H1 (cell line): ENCODE measurements around the gene KCNH6. TPM values are rescaled to one million over a fixed set of nuclear protein-coding genes. Genes with fewer than 3 reads are reported as not detected.

Experiments used
- CTCF ChIA-PET: fragments of 300-600 bp; sonication (Branson Sonifier 250); formaldehyde crosslinking; loops from one replicate; lab custom pipeline; 2021; ENCODE audit not compliant: partially characterized antibody; lab: Charles Lee
- POLR2A ChIA-PET: fragments of 300-600 bp; sonication (Branson Sonifier 250); formaldehyde crosslinking; loops from one replicate; lab custom pipeline; 2021; ENCODE audit warnings: inconsistent platforms; ENCODE audit not compliant: partially characterized antibody; lab: Charles Lee
- DNase-seq, 2 experiments: peaks; one replicate each; pipeline versions ENCODE4 v3.0.0 to v3.0.0-alpha.2; 2010 to 2022; ENCODE audit warnings: low spot score in 2 of 2, low read depth in 1 of 2, mixed read lengths in 1 of 2
- FAIRE-seq: peaks from 2 replicates; lab custom pipeline; 2011; peaks lifted over from hg19 to GRCh38; lab: Jason Lieb, UNC
- H2AFZ ChIP-seq: 2 replicates; pipeline ENCODE4 v1.8.1; 2012; ENCODE audit warnings: low read length, inconsistent platforms
- H2AK5ac ChIP-seq: 2 replicates; pipeline ENCODE4 v1.6.1; 2013; ENCODE audit warnings: low read depth, low read length
- H2BK120ac ChIP-seq: replicated peaks from 2 replicates; pipeline ENCODE3; 2013; ENCODE audit warnings: low read depth, low read length, inconsistent platforms
- H2BK12ac ChIP-seq: 2 replicates; pipeline ENCODE4 v1.6.1; 2013; ENCODE audit warnings: low read depth, low read length
- H2BK15ac ChIP-seq: 2 replicates; pipeline ENCODE4 v1.6.1; 2013; ENCODE audit warnings: low read length
- H2BK20ac ChIP-seq: 2 replicates; pipeline ENCODE4 v1.6.1; 2013; ENCODE audit warnings: low read length
- H2BK5ac ChIP-seq: 2 replicates; pipeline ENCODE4 v1.6.1; 2013; ENCODE audit warnings: low read depth, low read length
- H3K14ac ChIP-seq: 2 replicates; pipeline ENCODE4 v1.6.1; 2013; ENCODE audit warnings: inconsistent platforms; ENCODE audit not compliant: insufficient read length
- H3K18ac ChIP-seq: 2 replicates; pipeline ENCODE4 v1.6.1; 2013; ENCODE audit warnings: low read length; ENCODE audit errors: extremely low read depth
- H3K23ac ChIP-seq: 2 replicates; pipeline ENCODE4 v1.6.1; 2013; ENCODE audit warnings: inconsistent platforms; ENCODE audit not compliant: insufficient read length
- H3K23me2 ChIP-seq: 2 replicates; pipeline ENCODE4 v1.6.1; 2013; ENCODE audit warnings: low read depth, low read length
- H3K27ac ChIP-seq: 2 replicates; pipeline ENCODE4 v1.6.1; 2011; ENCODE audit warnings: low read depth, low read length, inconsistent platforms
- H3K27me3 ChIP-seq, 4 experiments: replicated peaks in 1 of 4; 1 replicate in 1 of 4; 2 replicates in 3 of 4; pipeline versions ENCODE4 v1.6.1 to v1.8.1; 2011 to 2013; ENCODE audit warnings: low read length in 3 of 4, mild to moderate bottlenecking in 3 of 4, inconsistent platforms in 2 of 4, mixed read lengths in 2 of 4, moderate library complexity in 1 of 4; ENCODE audit not compliant: control insufficient read depth in 3 of 4, insufficient read depth in 3 of 4; ENCODE audit errors: extremely low read depth in 1 of 4
- H3K36me3 ChIP-seq, 4 experiments: 2 replicates each; pipeline versions ENCODE4 v1.6.1 to v1.8.1; 2011 to 2013; ENCODE audit warnings: mild to moderate bottlenecking in 4 of 4, low read length in 3 of 4, moderate library complexity in 2 of 4, control low read depth in 1 of 4, inconsistent platforms in 1 of 4; ENCODE audit not compliant: insufficient read depth in 4 of 4, control insufficient read depth in 2 of 4
- H3K4ac ChIP-seq: replicated peaks from 2 replicates; pipeline ENCODE3; 2013; ENCODE audit warnings: low read length, low read depth, mixed read lengths, inconsistent platforms; ENCODE audit not compliant: insufficient read length
- H3K4me1 ChIP-seq, 4 experiments: replicated peaks in 1 of 4; 1 replicate in 1 of 4; 2 replicates in 3 of 4; pipeline versions ENCODE4 v1.6.1 to v1.8.1; 2011 to 2013; ENCODE audit warnings: low read length in 3 of 4, inconsistent platforms in 2 of 4, mixed read lengths in 1 of 4; ENCODE audit not compliant: insufficient read depth in 4 of 4, control insufficient read depth in 3 of 4
- H3K4me2 ChIP-seq, 2 experiments: 2 replicates each; pipeline versions ENCODE4 v1.6.1 to v1.8.1; 2011 to 2013; ENCODE audit warnings: low read depth in 2 of 2, low read length in 2 of 2, control low read depth in 1 of 2, inconsistent platforms in 1 of 2, mild to moderate bottlenecking in 1 of 2; ENCODE audit not compliant: insufficient read depth in 1 of 2
- H3K4me3 ChIP-seq, 4 experiments: fragments of 200-600, 300-600 bp in 1 of 4; sonication (generic), shearing (Covaris generic), sonication (Bioruptor Twin) in 1 of 4; 2 replicates each; pipeline versions ENCODE4 v1.5.1 to v1.8.1; 2011 to 2016; ENCODE audit warnings: low read length in 4 of 4, low read depth in 3 of 4, control low read depth in 2 of 4, inconsistent platforms in 2 of 4, mild to moderate bottlenecking in 2 of 4, mixed read lengths in 1 of 4, moderate library complexity in 1 of 4; ENCODE audit not compliant: insufficient read depth in 2 of 4; ENCODE audit errors: extremely low read depth in 1 of 4
- H3K56ac ChIP-seq: replicated peaks from 2 replicates; pipeline ENCODE3; 2013; ENCODE audit warnings: low read depth, mild to moderate bottlenecking, mixed read lengths, low read length, inconsistent platforms; ENCODE audit not compliant: insufficient read length
- H3K79me1 ChIP-seq: 2 replicates; pipeline ENCODE4 v1.6.1; 2013; ENCODE audit warnings: low read depth, low read length, control low read depth
- H3K79me2 ChIP-seq, 2 experiments: 2 replicates each; pipeline versions ENCODE4 v1.6.1 to v1.8.1; 2012 to 2013; ENCODE audit warnings: low read length in 2 of 2, mild to moderate bottlenecking in 2 of 2, inconsistent platforms in 1 of 2; ENCODE audit not compliant: insufficient read depth in 2 of 2, control insufficient read depth in 1 of 2
- H3K9ac ChIP-seq, 4 experiments: replicated peaks in 1 of 4; 1 replicate in 1 of 4; 2 replicates in 3 of 4; pipeline versions ENCODE4 v1.6.1 to v1.8.1; 2011 to 2013; ENCODE audit warnings: low read depth in 3 of 4, low read length in 3 of 4, control low read depth in 2 of 4, mild to moderate bottlenecking in 2 of 4, moderate library complexity in 2 of 4, inconsistent platforms in 1 of 4; ENCODE audit errors: extremely low read depth in 1 of 4
- H3K9me3 ChIP-seq, 2 experiments: 2 replicates each; pipeline versions ENCODE4 v1.6.1 to v1.8.1; 2012 to 2013; ENCODE audit warnings: mild to moderate bottlenecking in 2 of 2, moderate library complexity in 2 of 2, control low read depth in 1 of 2, inconsistent platforms in 1 of 2, low read depth in 1 of 2, low read length in 1 of 2, mixed read lengths in 1 of 2; ENCODE audit not compliant: insufficient read depth in 2 of 2
- H4K20me1 ChIP-seq, 2 experiments: replicated peaks in 1 of 2; 2 replicates each; pipeline versions ENCODE3 to v1.8.1; 2011 to 2013; ENCODE audit warnings: inconsistent platforms in 2 of 2, low read length in 2 of 2, mild to moderate bottlenecking in 1 of 2; ENCODE audit not compliant: insufficient read depth in 2 of 2, control insufficient read depth in 1 of 2
- H4K5ac ChIP-seq: 2 replicates; pipeline ENCODE4 v1.6.1; 2013; ENCODE audit warnings: low read length, low read depth, mixed read lengths, inconsistent platforms; ENCODE audit not compliant: insufficient read length
- H4K8ac ChIP-seq: 2 replicates; pipeline ENCODE4 v1.8.0; 2013; ENCODE audit warnings: mild to moderate bottlenecking, moderate library complexity, low read length, inconsistent platforms; ENCODE audit not compliant: insufficient read depth; ENCODE audit errors: extremely low read depth
- H4K91ac ChIP-seq: replicated peaks from 2 replicates; pipeline ENCODE3; 2013; ENCODE audit warnings: low read length, mixed read lengths, inconsistent platforms; ENCODE audit not compliant: insufficient read length
- CTCF ChIP-seq, 3 experiments: IDR thresholded peaks; 1 replicate in 2 of 3; 2 replicates in 1 of 3; pipeline versions ENCODE4 v1.5.1 to v1.6.1; 2011; ENCODE audit warnings: low read length in 3 of 3, mild to moderate bottlenecking in 3 of 3, inconsistent platforms in 2 of 3, low read depth in 1 of 3, moderate library complexity in 1 of 3; ENCODE audit not compliant: insufficient read depth in 1 of 3; ENCODE audit errors: control extremely low read depth in 1 of 3
- FOSL1 ChIP-seq: IDR thresholded peaks from 2 replicates; pipeline ENCODE4 v1.6.1; 2011; ENCODE audit warnings: mild to moderate bottlenecking, low read depth, low read length, moderate library complexity; ENCODE audit not compliant: insufficient read depth
- HDAC6 ChIP-seq: IDR thresholded peaks from one replicate; pipeline ENCODE4 v1.7.1; 2012; ENCODE audit warnings: low read depth, mild to moderate bottlenecking, inconsistent platforms, low read length, moderate library complexity
- SP1 ChIP-seq: IDR thresholded peaks from 2 replicates; pipeline ENCODE4 v1.6.1; 2011; ENCODE audit warnings: low read depth, low read length
- SP2 ChIP-seq: IDR thresholded peaks from 2 replicates; pipeline ENCODE4 v1.6.1; 2012; ENCODE audit warnings: mild to moderate bottlenecking, low read length, inconsistent platforms
- WGBS, 2 experiments: shearing (Covaris generic) in 1 of 2; methylation state at CpG; one replicate each; pipeline versions ENCODE4 v1.1.6 to v1.1.7; 2013 to 2015; ENCODE audit warnings: low lambda C conversion rate in 2 of 2, mixed read lengths in 2 of 2, inconsistent platforms in 1 of 2, low coverage in 1 of 2, missing lambda C conversion rate in 1 of 2; ENCODE audit not compliant: insufficient replicate concordance in 2 of 2, insufficient coverage in 1 of 2, insufficient read length in 1 of 2; ENCODE audit errors: extremely low coverage in 1 of 2, missing lambda C conversion rate in 1 of 2; 5-methylcytosine and 5-hydroxymethylcytosine counted together
- polyA plus RNA-seq, 7 experiments: library from polyadenylated mRNA; depleted of rRNA in 3 of 7; stranded (reverse) in 5 of 7; unstranded in 2 of 7; fragments of >200 nt in 5 of 7; fragments of 200-250 nt in 2 of 7; gene quantifications; 1 replicate in 5 of 7; 2 replicates in 1 of 7; 4 replicates in 1 of 7; pipeline versions ENCODE4 v1.2.1 to v1.2.3, GENCODE V29; 2011 to 2013; ENCODE audit warnings: missing spikeins in 2 of 7, mixed read lengths in 2 of 7
- total RNA-seq: library from RNA; stranded (reverse); fragmentation: NEBNext Ultra II Directional; extraction: Animal tissue kit (Norgen Biotek cat#: 25700); gene quantifications from 2 replicates; pipeline ENCODE4 v1.2.1, GENCODE V29; 2021

The KCNH6 gene
- total and polyA plus RNA-seq, 2 of the 8 experiments (the other 6 are each of a cell fraction or from before 2014, with no cell fraction given), result 1.8 to 3.6 TPM

DNA sequence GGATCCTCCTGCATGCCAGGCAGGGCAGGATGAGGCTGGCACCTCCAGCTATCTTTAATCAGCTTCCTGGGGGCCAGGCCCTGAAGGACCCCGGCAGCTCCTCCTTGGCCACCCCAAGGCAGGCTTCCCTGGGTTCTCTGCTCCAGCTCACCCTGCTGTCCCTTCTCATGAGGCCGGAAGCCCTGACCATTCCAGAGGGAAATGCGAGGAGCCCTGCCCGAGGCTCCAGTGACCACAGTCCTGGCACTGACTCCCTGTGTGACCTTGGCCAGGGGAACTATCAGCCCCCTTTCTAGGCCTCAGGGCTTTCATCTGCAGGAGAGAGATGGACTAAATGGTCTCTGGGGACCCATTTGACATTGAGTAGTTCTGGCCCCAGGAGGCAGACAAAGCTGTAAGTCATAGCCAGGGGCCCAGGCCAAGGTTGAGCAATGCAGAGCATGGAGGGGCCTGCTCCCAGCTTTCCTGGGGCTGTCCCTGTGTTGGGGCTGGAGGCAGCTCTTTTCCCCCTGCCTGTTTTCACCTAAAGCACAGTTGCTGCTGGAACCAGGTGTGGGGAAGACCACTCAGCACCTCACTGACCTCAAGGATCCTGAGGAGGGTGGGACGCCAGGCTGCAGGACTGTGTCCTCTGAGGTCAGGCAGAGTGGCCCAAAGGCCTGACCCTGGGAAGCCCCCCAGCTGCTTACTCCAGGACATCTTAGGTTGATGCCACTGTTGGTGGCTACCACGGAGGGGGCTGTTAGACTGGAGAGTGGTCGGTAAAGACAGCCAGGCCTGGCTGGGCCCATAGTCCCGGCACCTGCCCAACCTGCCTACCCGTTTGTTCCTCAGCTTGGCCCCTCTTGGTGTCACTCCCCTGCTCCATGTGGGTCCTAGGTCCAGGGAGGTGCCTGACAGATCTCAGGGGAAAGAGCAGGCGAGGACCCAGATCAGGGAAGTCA is 8.1 kb downstream of the KCNH6 start:
- 89% methylated on average over 10 of the region's 10 CpGs; no CpG with 5 or more reads in 1 of the 2 experiments for WGBS, 2 experiments
- Histone ChIP-seq H3K27ac (no peak overlapping the region), H3K79me2 (no peaks in the 10 kb centered on the region), H4K8ac (no peak overlapping the region), H2BK5ac (no peak overlapping the region), H2AK5ac (no peak overlapping the region), H2BK15ac (0 out of 2 replicates have a peak overlapping the region, but pooled peaks have one; percentile 16), H3K4me2 (no peak overlapping the region), H3K23me2 (no peaks in the 10 kb centered on the region), H3K36me3 (no peaks in the 10 kb centered on the region), H2BK120ac (no peak overlapping the region), H2AFZ (no peak overlapping the region), H3K9ac (no peak overlapping the region), H3K23ac (no peak overlapping the region), H3K56ac (no peak overlapping the region), H4K5ac (no peak overlapping the region), H3K18ac (no peak overlapping the region), H3K4ac (no peak overlapping the region), H4K20me1 (no peaks in the 10 kb centered on the region), H3K14ac (no peak overlapping the region), H3K79me1 (no peaks in the 10 kb centered on the region), H2BK12ac (no peak overlapping the region), H2BK20ac (no peak overlapping the region), H3K27me3 (no peaks in the 10 kb centered on the region), H4K91ac (no peak overlapping the region), H3K9me3 (no peaks in the 10 kb centered on the region), H3K4me1 (peaks cover 0 to 4% (median 1%) of the 10 kb centered on the region in 4 experiments; a peak in 3 of 7 replicates), H3K4me3 (no peak overlapping the region)
- ChIA-PET CTCF (interaction anchor here (0.6 to 3.5 kb wide), 7 partner anchors 12 to 163 kb away, joined by 3 to 16 read pairs (median 5); no protein-coding TSS in a partner anchor), POLR2A (interaction anchor here (1.3 to 1.6 kb wide), 2 partner anchors 11 to 15 kb away, joined by 3 to 5 read pairs; no protein-coding TSS in a partner anchor)
- FAIRE-seq (no peak), DNase-seq (no peak)
- TF ChIP-seq SP1 (no peak), SP2 (no peak), FOSL1 (no peak), HDAC6 (no peak), CTCF (IDR thresholded peaks at IDR 0.05; ENCODE audit: control extremely low read depth in 1 of 3, insufficient read depth in 1 of 3, low read depth in 1 of 3, low read length in 3 of 3) (no peak)
